HG03159 (cell line): ENCODE data around the gene POU2F1.
"Not testable (repeated sequence)": the region's sequence is repeated elsewhere in the genome, so short reads cannot be mapped to it uniquely, and the experiment has no call there.

Source experiments
- ATAC-seq: cut with Tn5 transposase; IDR thresholded peaks from one replicate; pipeline ENCODE4 v1.9.1; 2021; ENCODE audit warnings: mild to moderate bottlenecking, moderate library complexity; ENCODE audit not compliant: unreplicated experiment

The POU2F1 gene

GRCh38 chr1:167230437-167230836 is 9.8 kb downstream of the POU2F1 start:
- ATAC-seq, result no peak

- ATAC-seq, result no peak
These were observed 11.3 kb downstream of the POU2F1 start for GRCh38 chr1:167231873-167232450.

- no peak for ATAC-seq
These were observed 12.1 kb downstream of the POU2F1 start for GRCh38 chr1:167232801-167233200.

- no peak for ATAC-seq
These were observed 12.7 kb downstream of the POU2F1 start for GRCh38 chr1:167233373-167233772.

- ATAC-seq, result no peak
These were observed 16.3 kb downstream of the POU2F1 start for GRCh38 chr1:167237000-167237399.

- ATAC-seq, result no peak
These were observed 18.0 kb downstream of the POU2F1 start for GRCh38 chr1:167238713-167239112.

- no peak for ATAC-seq
These were observed 18.6 kb downstream of the POU2F1 start for GRCh38 chr1:167239257-167239656.

GRCh38 chr1:167244244-167244643 is 23.6 kb downstream of the POU2F1 start:
- ATAC-seq, result no peak

- not testable (repeated sequence) for ATAC-seq
These were observed 24.5 kb downstream of the POU2F1 start for GRCh38 chr1:167245168-167245567.

- ATAC-seq, result no peak
These were observed 26.3 kb downstream of the POU2F1 start for GRCh38 chr1:167246971-167247370.

- ATAC-seq, result no peak
These were observed 27.1 kb downstream of the POU2F1 start for GRCh38 chr1:167247754-167248153.

GRCh38 chr1:167248707-167249642 is 28.3 kb downstream of the POU2F1 start:
- ATAC-seq, result no peak

GRCh38 chr1:167249702-167250101 is 29.0 kb downstream of the POU2F1 start:
- peak; percentile 52 for ATAC-seq

GRCh38 chr1:167250482-167250881 is 29.8 kb downstream of the POU2F1 start:
- ATAC-seq, result no peak

- no peak for ATAC-seq
These were observed 30.8 kb downstream of the POU2F1 start for GRCh38 chr1:167251472-167251871.

GRCh38 chr1:167252986-167253385 is 32.3 kb downstream of the POU2F1 start:
- no peak for ATAC-seq

- no peak for ATAC-seq
These were observed 38.2 kb downstream of the POU2F1 start for GRCh38 chr1:167258858-167259257.

GRCh38 chr1:167262836-167263235 is 42.1 kb downstream of the POU2F1 start:
- ATAC-seq, result no peak

GRCh38 chr1:167263344-167263743 is 42.7 kb downstream of the POU2F1 start:
- ATAC-seq, result no peak

GRCh38 chr1:167263819-167264464 is 43.3 kb downstream of the POU2F1 start:
- no peak for ATAC-seq

GRCh38 chr1:167266965-167267364 is 46.3 kb downstream of the POU2F1 start:
- no peak for ATAC-seq

- no peak for ATAC-seq
These were observed 47.7 kb downstream of the POU2F1 start for GRCh38 chr1:167268347-167268787.
